NCI-H774 (cell line): ENCODE measurements around the gene HMCES.

Experiments used
- DNase-seq: peaks from one replicate; lab custom pipeline; 2025; lab: John Stamatoyannopoulos, UW

HMCES gene

GRCh38 chr3:129304146-129304961, 25.7 kb downstream of the HMCES start:
- DNase-seq, result no peak

GRCh38 chr3:129304962-129305222, 26.2 kb downstream of the HMCES start:
- no peak for DNase-seq

GRCh38 chr3:129305592-129306091, 27.0 kb downstream of the HMCES start:
- DNase-seq, result peak; percentile 15

GRCh38 chr3:129308636-129309035, 30.0 kb downstream of the HMCES start:
- no peak for DNase-seq

- DNase-seq, result no peak
Measured at GRCh38 chr3:129310111-129311011, 31.7 kb downstream of the HMCES start.

GRCh38 chr3:129311054-129311902, 32.6 kb downstream of the HMCES start:
- no peak for DNase-seq

- DNase-seq, result no peak
Measured at GRCh38 chr3:129312021-129312639, 33.5 kb downstream of the HMCES start.

GRCh38 chr3:129312671-129313414, 34.2 kb downstream of the HMCES start:
- DNase-seq, result no peak

- no peak for DNase-seq
Measured at GRCh38 chr3:129313415-129313664, 34.7 kb downstream of the HMCES start.

- no peak for DNase-seq
Measured at GRCh38 chr3:129313665-129314385, 35.2 kb downstream of the HMCES start.

GRCh38 chr3:129314386-129315222, 35.9 kb downstream of the HMCES start:
- DNase-seq, result peak; percentile 90

- no peak for DNase-seq
Measured at GRCh38 chr3:129315223-129315997, 36.7 kb downstream of the HMCES start.

- DNase-seq, result no peak
Measured at GRCh38 chr3:129315998-129316247, 37.3 kb downstream of the HMCES start.

GRCh38 chr3:129316248-129317013, 37.8 kb downstream of the HMCES start:
- DNase-seq, result peak; percentile 70

- no peak for DNase-seq
Measured at GRCh38 chr3:129317014-129317771, 38.5 kb downstream of the HMCES start.

GRCh38 chr3:129317848-129318247, 39.2 kb downstream of the HMCES start:
- no peak for DNase-seq

GRCh38 chr3:129318921-129319320, 40.3 kb downstream of the HMCES start:
- DNase-seq, result no peak

- no peak for DNase-seq
Measured at GRCh38 chr3:129320261-129320660, 41.6 kb downstream of the HMCES start.
